ENCODE data around the gene OST4. TPM values are rescaled to one million over a fixed set of nuclear protein-coding genes. Genes with fewer than 3 reads are reported as not detected.
A peak's percentile ranks its signal among the peaks of the same experiment; 100 is the strongest.

Gene OST4
- total and polyA plus RNA-seq, 8 donors, result 231 to 407 (median 273) TPM

DNA sequence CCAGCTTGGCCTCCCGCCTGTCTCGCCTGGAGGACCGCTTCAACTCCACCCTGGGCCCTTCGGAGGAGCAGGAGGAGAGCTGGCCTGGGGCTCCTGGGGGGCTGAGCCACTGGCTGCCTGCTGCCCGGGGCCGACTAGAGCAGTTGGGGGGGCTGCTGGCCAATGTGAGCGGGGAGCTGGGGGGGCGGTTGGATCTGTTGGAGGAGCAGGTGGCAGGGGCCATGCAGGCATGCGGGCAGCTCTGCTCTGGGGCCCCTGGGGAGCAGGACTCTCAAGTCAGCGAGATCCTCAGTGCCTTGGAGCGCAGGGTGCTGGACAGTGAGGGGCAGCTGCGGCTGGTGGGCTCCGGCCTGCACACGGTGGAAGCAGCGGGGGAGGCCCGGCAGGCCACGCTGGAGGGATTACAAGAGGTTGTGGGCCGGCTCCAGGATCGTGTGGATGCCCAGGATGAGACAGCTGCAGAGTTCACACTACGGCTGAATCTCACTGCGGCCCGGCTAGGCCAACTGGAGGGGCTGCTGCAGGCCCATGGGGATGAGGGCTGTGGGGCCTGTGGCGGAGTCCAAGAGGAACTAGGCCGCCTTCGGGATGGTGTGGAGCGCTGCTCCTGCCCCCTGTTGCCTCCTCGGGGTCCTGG, 11.4 kb upstream of the OST4 start:
- peaks cover 0 to 5% of the 10 kb centered on the region in 2 donors for H3K36me3 ChIP-seq
- no peak for ATAC-seq
- H3K4me3 ChIP-seq, result no peak overlapping the region
- DNase-seq, result no peak
- intact Hi-C loops (cut with DNase I), result loop anchor here in 1 of 2 donors (10.0 kb wide), 2 partner anchors 48 to 118 kb away; partner anchors contain the start of gene TMEM214
- H3K27ac ChIP-seq, result no peak overlapping the region
- H3K4me1 ChIP-seq, result peaks cover 17 to 67% of the 10 kb centered on the region in 2 donors
- peaks cover 0 to 13% of the 10 kb centered on the region in 2 donors for H3K27me3 ChIP-seq
- TF ChIP-seq, protein P1, sequence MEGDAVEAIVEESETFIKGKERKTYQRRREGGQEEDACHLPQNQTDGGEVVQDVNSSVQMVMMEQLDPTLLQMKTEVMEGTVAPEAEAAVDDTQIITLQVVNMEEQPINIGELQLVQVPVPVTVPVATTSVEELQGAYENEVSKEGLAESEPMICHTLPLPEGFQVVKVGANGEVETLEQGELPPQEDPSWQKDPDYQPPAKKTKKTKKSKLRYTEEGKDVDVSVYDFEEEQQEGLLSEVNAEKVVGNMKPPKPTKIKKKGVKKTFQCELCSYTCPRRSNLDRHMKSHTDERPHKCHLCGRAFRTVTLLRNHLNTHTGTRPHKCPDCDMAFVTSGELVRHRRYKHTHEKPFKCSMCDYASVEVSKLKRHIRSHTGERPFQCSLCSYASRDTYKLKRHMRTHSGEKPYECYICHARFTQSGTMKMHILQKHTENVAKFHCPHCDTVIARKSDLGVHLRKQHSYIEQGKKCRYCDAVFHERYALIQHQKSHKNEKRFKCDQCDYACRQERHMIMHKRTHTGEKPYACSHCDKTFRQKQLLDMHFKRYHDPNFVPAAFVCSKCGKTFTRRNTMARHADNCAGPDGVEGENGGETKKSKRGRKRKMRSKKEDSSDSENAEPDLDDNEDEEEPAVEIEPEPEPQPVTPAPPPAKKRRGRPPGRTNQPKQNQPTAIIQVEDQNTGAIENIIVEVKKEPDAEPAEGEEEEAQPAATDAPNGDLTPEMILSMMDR (IDR thresholded peaks at IDR 0.05), result no peak
- H3K9me3 ChIP-seq, result no peaks in the 10 kb centered on the region

DNA sequence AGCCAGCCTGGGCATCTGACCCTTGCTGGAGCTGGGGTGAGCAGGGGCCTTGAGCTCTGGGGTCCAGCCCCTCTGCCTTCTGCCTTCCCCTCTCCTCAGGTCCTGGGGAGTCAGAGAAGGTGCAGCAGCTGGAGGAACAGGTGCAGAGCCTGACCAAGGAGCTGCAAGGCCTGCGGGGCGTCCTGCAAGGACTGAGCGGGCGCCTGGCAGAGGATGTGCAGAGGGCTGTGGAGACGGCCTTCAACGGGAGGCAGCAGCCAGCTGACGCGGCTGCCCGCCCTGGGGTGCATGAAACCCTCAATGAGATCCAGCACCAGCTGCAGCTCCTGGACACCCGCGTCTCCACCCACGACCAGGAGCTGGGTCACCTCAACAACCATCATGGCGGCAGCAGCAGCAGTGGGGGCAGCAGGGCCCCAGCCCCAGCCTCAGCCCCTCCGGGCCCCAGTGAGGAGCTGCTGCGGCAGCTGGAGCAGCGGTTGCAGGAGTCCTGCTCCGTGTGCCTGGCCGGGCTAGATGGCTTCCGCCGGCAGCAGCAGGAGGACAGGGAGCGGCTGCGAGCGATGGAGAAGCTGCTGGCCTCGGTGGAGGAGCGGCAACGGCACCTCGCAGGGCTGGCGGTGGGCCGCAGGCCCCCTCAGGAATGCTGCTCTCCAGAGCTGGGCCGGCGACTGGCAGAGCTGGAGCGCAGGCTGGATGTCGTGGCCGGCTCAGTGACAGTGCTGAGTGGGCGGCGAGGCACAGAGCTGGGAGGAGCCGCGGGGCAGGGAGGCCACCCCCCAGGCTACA, 10.7 kb upstream of the OST4 start:
- peak overlapping the region; percentile 75 to 84 for H3K27ac ChIP-seq
- intact Hi-C loops (cut with DNase I), result loop anchor here in 1 of 2 donors (10.0 kb wide), 2 partner anchors 47 to 117 kb away; partner anchors contain the start of gene TMEM214
- TF ChIP-seq, protein P1 (IDR thresholded peaks at IDR 0.05), result no peak
- no peaks in the 10 kb centered on the region for H3K9me3 ChIP-seq
- peak overlapping the region in 1 of 2 donors; percentile 11 for H3K4me3 ChIP-seq
- peaks cover 21 to 67% of the 10 kb centered on the region in 2 donors for H3K4me1 ChIP-seq
- no peak for ATAC-seq
- peaks cover 0 to 13% of the 10 kb centered on the region in 2 donors for H3K27me3 ChIP-seq
- peaks cover 0 to 5% of the 10 kb centered on the region in 2 donors for H3K36me3 ChIP-seq
- no peak for DNase-seq

DNA sequence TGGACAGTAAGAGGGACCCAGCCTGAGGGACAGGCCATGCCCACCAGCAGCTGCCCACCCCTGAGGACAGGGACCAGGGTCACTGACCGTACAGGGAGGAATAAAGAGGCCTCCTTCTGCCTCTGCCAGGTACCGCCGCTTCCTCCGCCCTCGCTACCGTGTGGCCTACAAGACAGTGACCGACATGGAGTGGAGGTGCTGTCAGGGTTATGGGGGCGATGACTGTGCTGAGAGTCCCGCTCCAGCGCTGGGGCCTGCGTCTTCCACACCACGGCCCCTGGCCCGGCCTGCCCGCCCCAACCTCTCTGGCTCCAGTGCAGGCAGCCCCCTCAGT, 9.1 kb upstream of the OST4 start:
- intact Hi-C loops (cut with DNase I), result loop anchor here in 1 of 2 donors (10.0 kb wide), 2 partner anchors 46 to 116 kb away; partner anchors contain the start of gene TMEM214
- Histone ChIP-seq H3K27me3 (peaks cover 0 to 13% of the 10 kb centered on the region in 2 donors), H3K4me1 (peaks cover 23 to 66% of the 10 kb centered on the region in 2 donors), H3K4me3 (peak overlapping the region; percentile 45), H3K27ac (peak overlapping the region in 1 of 2 donors; percentile 38), H3K36me3 (peaks cover 0 to 5% of the 10 kb centered on the region in 2 donors), H3K9me3 (no peaks in the 10 kb centered on the region)
- ATAC-seq (no peak), DNase-seq (no peak)
- TF ChIP-seq, protein P1 (IDR thresholded peaks at IDR 0.05), result no peak

DNA sequence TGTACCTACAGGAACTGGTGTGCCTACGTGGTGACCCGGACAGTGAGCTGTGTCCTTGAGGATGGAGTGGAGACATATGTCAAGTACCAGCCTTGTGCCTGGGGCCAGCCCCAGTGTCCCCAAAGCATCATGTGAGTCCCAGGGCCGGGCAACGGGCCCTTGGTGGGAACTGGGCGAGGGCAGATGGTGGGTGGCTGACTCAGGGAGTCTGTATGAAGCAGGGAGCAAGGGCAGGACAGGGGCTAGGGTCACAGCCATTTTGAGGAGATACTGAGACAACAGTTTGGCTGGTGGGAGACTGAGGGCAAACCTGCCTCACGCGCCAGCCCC, 8.7 kb upstream of the OST4 start:
- peaks cover 0 to 5% of the 10 kb centered on the region in 2 donors for H3K36me3 ChIP-seq
- TF ChIP-seq, protein P1 (IDR thresholded peaks at IDR 0.05), result no peak
- intact Hi-C loops (cut with DNase I), result loop anchor here in 1 of 2 donors (10.0 kb wide), 2 partner anchors 45 to 115 kb away; partner anchors contain the start of gene TMEM214
- no peaks in the 10 kb centered on the region for H3K9me3 ChIP-seq
- H3K27me3 ChIP-seq, result peaks cover 0 to 13% of the 10 kb centered on the region in 2 donors
- H3K4me3 ChIP-seq, result peak overlapping the region; percentile 45
- no peak for ATAC-seq
- peaks cover 22 to 66% of the 10 kb centered on the region in 2 donors for H3K4me1 ChIP-seq
- peak overlapping the region; percentile 0 to 38 for H3K27ac ChIP-seq
- no peak for DNase-seq
